Keratinocyte (primary cell): ENCODE measurements around the gene SMAD6. TPM values are rescaled to one million over a fixed set of nuclear protein-coding genes. Genes with fewer than 3 reads are reported as not detected.

Experiments used
- DNase-seq: peaks from one replicate; pipeline ENCODE4 v3.0.0-alpha.2; 2011; ENCODE audit warnings: low read depth, missing footprints, low spot score
- FAIRE-seq: peaks from 2 replicates; lab custom pipeline; 2011; peaks lifted over from hg19 to GRCh38; lab: Jason Lieb, UNC
- H2AFZ ChIP-seq: 2 replicates; pipeline ENCODE4 v1.6.0; 2012; ENCODE audit warnings: low read length, control low read depth, inconsistent platforms; ENCODE audit not compliant: control insufficient read depth
- H3K27ac ChIP-seq: 2 replicates; pipeline ENCODE4 v1.5.1; 2011; ENCODE audit warnings: low read length; ENCODE audit not compliant: control insufficient read depth, insufficient read depth
- H3K27me3 ChIP-seq: 3 replicates; pipeline ENCODE4 v1.6.0; 2011; ENCODE audit warnings: low read length; ENCODE audit not compliant: control insufficient read depth, insufficient read depth; ENCODE audit errors: extremely low read depth
- H3K36me3 ChIP-seq, 2 experiments: 2 replicates in 1 of 2; 3 replicates in 1 of 2; pipeline ENCODE4 v1.5.1; 2011; ENCODE audit warnings: low read length in 2 of 2, mild to moderate bottlenecking in 1 of 2; ENCODE audit not compliant: control insufficient read depth in 2 of 2, insufficient read depth in 2 of 2; ENCODE audit errors: extremely low read depth in 1 of 2
- H3K4me1 ChIP-seq: 3 replicates; pipeline ENCODE4 v1.5.1; 2011; ENCODE audit warnings: low read length; ENCODE audit not compliant: control insufficient read depth, insufficient read depth; ENCODE audit errors: extremely low read depth
- H3K4me2 ChIP-seq: 3 replicates; pipeline ENCODE4 v1.6.0; 2011; ENCODE audit warnings: low read depth, low read length; ENCODE audit not compliant: control insufficient read depth, insufficient read depth; ENCODE audit errors: extremely low read depth
- H3K4me3 ChIP-seq, 3 experiments: fragments of 200-600 bp in 1 of 3; sonication (generic) in 1 of 3; 2 replicates in 2 of 3; 3 replicates in 1 of 3; pipeline ENCODE4 v1.5.1; 2011 to 2016; ENCODE audit warnings: low read length in 3 of 3, mild to moderate bottlenecking in 3 of 3, control low read depth in 2 of 3, inconsistent platforms in 1 of 3, low read depth in 1 of 3, mixed read lengths in 1 of 3, mixed run types in 1 of 3, moderate library complexity in 1 of 3; ENCODE audit not compliant: control insufficient read depth in 2 of 3, insufficient read depth in 2 of 3; ENCODE audit errors: extremely low read depth in 1 of 3
- H3K79me2 ChIP-seq: 2 replicates; pipeline ENCODE4 v1.6.0; 2012; ENCODE audit warnings: low read length; ENCODE audit not compliant: control insufficient read depth, insufficient read depth
- H3K9ac ChIP-seq: 3 replicates; pipeline ENCODE4 v1.6.0; 2011; ENCODE audit warnings: low read length; ENCODE audit not compliant: control insufficient read depth, insufficient read depth; ENCODE audit errors: extremely low read depth
- H3K9me1 ChIP-seq: 3 replicates; pipeline ENCODE4 v1.6.0; 2011; ENCODE audit warnings: low read length; ENCODE audit not compliant: control insufficient read depth, insufficient read depth; ENCODE audit errors: extremely low read depth
- H3K9me3 ChIP-seq: 2 replicates; pipeline ENCODE4 v1.5.1; 2012; ENCODE audit warnings: low read depth, low read length; ENCODE audit not compliant: control insufficient read depth
- H4K20me1 ChIP-seq: 3 replicates; pipeline ENCODE4 v1.6.0; 2011; ENCODE audit warnings: low read length; ENCODE audit not compliant: control insufficient read depth, insufficient read depth; ENCODE audit errors: extremely low read depth
- EZH2 ChIP-seq: IDR thresholded peaks from one replicate; pipeline ENCODE4 v1.6.1; 2012; ENCODE audit warnings: inconsistent platforms, mild to moderate bottlenecking, low read length, moderate library complexity
- dilution Hi-C: fragments of 300-500 bp; cut with MboI; formaldehyde crosslinking; loops from one replicate; pipeline ENCODE4 v1.7.0; 2020; ENCODE audit warnings: low sequenced_read_pairs; ENCODE audit not compliant: extremely low pct_ligation_motif_present
- polyA plus RNA-seq, 5 experiments: library from polyadenylated mRNA; depleted of rRNA in 3 of 5; stranded (reverse) in 3 of 5; stranded (forward) in 1 of 5; unstranded in 1 of 5; fragments of >200 nt; gene quantifications; 1 replicate in 1 of 5; 2 replicates in 3 of 5; 3 replicates in 1 of 5; pipeline versions ENCODE4 v1.2.1 to v1.2.3, GENCODE V29; 2011 to 2012; ENCODE audit warnings: missing spikeins in 2 of 5, low read depth in 1 of 5, low replicate concordance in 1 of 5
- TF ChIP-seq, protein P1 (sequence below), 3 experiments: IDR thresholded peaks in 1 of 3; conservative IDR thresholded peaks in 1 of 3; optimal IDR thresholded peaks in 1 of 3; 2 replicates in 2 of 3; 3 replicates in 1 of 3; pipeline versions ENCODE3 to v1.5.1; 2011; ENCODE audit warnings: low read length in 3 of 3, mild to moderate bottlenecking in 3 of 3, moderate library complexity in 2 of 3, control low read depth in 1 of 3, inconsistent platforms in 1 of 3; ENCODE audit not compliant: insufficient read depth in 2 of 3; ENCODE audit errors: extremely low read depth in 1 of 3

Gene SMAD6
- polyA plus RNA-seq, 1 donor (not counting 4 experiments of a cell fraction or from before 2014, with no cell fraction given): 0.03 TPM

DNA sequence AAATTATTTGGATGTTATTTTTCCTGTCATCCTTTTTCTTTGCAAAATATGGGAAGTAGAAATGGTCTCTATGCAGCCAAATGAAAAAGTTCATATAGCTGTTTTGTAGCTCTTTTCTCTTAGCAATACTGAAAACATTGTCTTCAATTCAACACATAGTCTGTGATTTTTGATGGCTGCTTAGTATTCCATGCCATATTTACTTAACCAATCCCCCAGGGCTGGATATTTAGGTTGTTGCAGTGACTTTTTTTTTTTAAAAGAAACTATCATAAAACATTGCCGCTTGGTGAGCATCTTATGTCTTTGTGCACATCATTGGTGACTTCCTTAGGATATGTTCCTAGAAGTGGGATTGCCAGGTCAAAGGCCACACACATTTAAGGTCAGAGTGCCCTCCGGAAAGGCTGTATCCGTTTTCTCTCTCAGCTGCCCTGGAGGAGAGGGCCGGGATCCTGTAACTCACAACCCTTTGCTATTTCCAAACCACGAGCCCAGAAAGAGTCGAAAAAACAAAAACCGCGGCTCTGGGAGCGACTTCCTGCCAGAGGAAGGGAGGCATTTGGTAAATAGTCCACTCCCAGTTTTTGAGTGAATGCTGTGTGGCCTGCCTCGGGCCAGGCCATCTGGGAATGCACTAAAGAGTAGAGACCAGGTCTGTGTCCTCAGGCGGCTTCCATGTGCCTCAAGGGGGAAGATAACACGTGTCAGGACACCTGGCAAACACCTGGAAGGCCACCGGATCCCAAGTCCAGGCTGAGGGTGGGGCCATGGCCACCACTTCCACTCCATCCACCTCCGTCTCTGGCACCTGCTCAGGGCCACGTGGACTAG lies 41.9 kb downstream of the SMAD6 start:
- no peaks in the 10 kb centered on the region for H4K20me1 ChIP-seq
- no peak overlapping the region for H3K27ac ChIP-seq
- no peak overlapping the region for H2AFZ ChIP-seq
- no peak for FAIRE-seq
- peaks cover 15% of the 10 kb centered on the region for H3K27me3 ChIP-seq
- no peaks in the 10 kb centered on the region for H3K4me1 ChIP-seq
- no peaks in the 10 kb centered on the region for H3K36me3 ChIP-seq
- H3K9me1 ChIP-seq: no peaks in the 10 kb centered on the region
- no peak overlapping the region for H3K9ac ChIP-seq
- H3K9me3 ChIP-seq: no peaks in the 10 kb centered on the region
- dilution Hi-C loops: no loop called here
- H3K4me3 ChIP-seq: no peak overlapping the region
- H3K4me2 ChIP-seq: no peak overlapping the region
- no peaks in the 10 kb centered on the region for H3K79me2 ChIP-seq
- DNase-seq: no peak
- TF ChIP-seq, protein P1, sequence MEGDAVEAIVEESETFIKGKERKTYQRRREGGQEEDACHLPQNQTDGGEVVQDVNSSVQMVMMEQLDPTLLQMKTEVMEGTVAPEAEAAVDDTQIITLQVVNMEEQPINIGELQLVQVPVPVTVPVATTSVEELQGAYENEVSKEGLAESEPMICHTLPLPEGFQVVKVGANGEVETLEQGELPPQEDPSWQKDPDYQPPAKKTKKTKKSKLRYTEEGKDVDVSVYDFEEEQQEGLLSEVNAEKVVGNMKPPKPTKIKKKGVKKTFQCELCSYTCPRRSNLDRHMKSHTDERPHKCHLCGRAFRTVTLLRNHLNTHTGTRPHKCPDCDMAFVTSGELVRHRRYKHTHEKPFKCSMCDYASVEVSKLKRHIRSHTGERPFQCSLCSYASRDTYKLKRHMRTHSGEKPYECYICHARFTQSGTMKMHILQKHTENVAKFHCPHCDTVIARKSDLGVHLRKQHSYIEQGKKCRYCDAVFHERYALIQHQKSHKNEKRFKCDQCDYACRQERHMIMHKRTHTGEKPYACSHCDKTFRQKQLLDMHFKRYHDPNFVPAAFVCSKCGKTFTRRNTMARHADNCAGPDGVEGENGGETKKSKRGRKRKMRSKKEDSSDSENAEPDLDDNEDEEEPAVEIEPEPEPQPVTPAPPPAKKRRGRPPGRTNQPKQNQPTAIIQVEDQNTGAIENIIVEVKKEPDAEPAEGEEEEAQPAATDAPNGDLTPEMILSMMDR (optimal IDR thresholded peaks at IDR 0.05 in 1 of 3, IDR thresholded peaks at IDR 0.05 in 1 of 3, conservative IDR thresholded peaks at IDR 0.05 in 1 of 3; ENCODE audit: extremely low read depth in 1 of 3, insufficient read depth in 2 of 3, low read length in 3 of 3): no peak
- TF ChIP-seq EZH2: no peak

GRCh38 chr15:66744610-66745279 lies 42.7 kb downstream of the SMAD6 start:
- H3K27me3 ChIP-seq: peaks cover 19% of the 10 kb centered on the region
- no peaks in the 10 kb centered on the region for H3K9me3 ChIP-seq
- no peak for TF ChIP-seq EZH2
- TF ChIP-seq, protein P1 (optimal IDR thresholded peaks at IDR 0.05 in 1 of 3, IDR thresholded peaks at IDR 0.05 in 1 of 3, conservative IDR thresholded peaks at IDR 0.05 in 1 of 3; ENCODE audit: extremely low read depth in 1 of 3, insufficient read depth in 2 of 3, low read length in 3 of 3): no peak
- dilution Hi-C loops: no loop called here
- H3K4me2 ChIP-seq: no peak overlapping the region
- FAIRE-seq (no peak), DNase-seq (no peak)
- no peaks in the 10 kb centered on the region for H3K9me1 ChIP-seq
- no peak overlapping the region for H3K9ac ChIP-seq
- H3K79me2 ChIP-seq: no peaks in the 10 kb centered on the region
- H3K4me1 ChIP-seq: no peaks in the 10 kb centered on the region
- no peaks in the 10 kb centered on the region for H4K20me1 ChIP-seq
- no peak overlapping the region for H3K4me3 ChIP-seq
- no peak overlapping the region for H3K27ac ChIP-seq
- H3K36me3 ChIP-seq: no peaks in the 10 kb centered on the region
- no peak overlapping the region for H2AFZ ChIP-seq
